OCI-LY7 (cell line): Measurements from ENCODE around the gene CDCA8. TPM values are rescaled to one million over a fixed set of nuclear protein-coding genes. Genes with fewer than 3 reads are reported as not detected.

ENCODE experiments used
- BruUV-seq: library from RNA; stranded (reverse); fragments of 400-500 nt; replicated peaks from 2 replicates; lab custom pipeline; 2021; lab: Mats Ljungman, UMichigan
- CTCF ChIA-PET: fragments of 300-600 bp; sonication (Branson Sonifier 250); formaldehyde crosslinking; loops from one replicate; lab custom pipeline; 2022; ENCODE audit warnings: antibody characterized with exemption; ENCODE audit not compliant: unreplicated experiment; lab: Charles Lee
- POLR2A ChIA-PET: fragments of 300-600 bp; sonication (Branson Sonifier 250); formaldehyde crosslinking; loops from one replicate; lab custom pipeline; 2022; ENCODE audit warnings: antibody characterized with exemption; lab: Charles Lee
- DNase-seq: peaks from one replicate; pipeline ENCODE4 v3.0.0-alpha.2; 2015; ENCODE audit warnings: low spot score
- H2AFZ ChIP-seq: fragments of 200-600 bp; sonication (generic), shearing (Covaris generic); 2 replicates; pipeline ENCODE4 v1.6.1; 2014; ENCODE audit warnings: mild to moderate bottlenecking, antibody characterized with exemption, low read length, moderate library complexity
- H3K27ac ChIP-seq: fragments of 200-600 bp; sonication (generic); 2 replicates; pipeline ENCODE4 v1.5.1; 2014; ENCODE audit warnings: mixed run types, low read depth, mild to moderate bottlenecking, moderate library complexity, low read length, inconsistent platforms; ENCODE audit not compliant: poor library complexity, severe bottlenecking
- H3K36me3 ChIP-seq: fragments of 200-600 bp; sonication (generic); 2 replicates; pipeline ENCODE4 v1.6.1; 2014; ENCODE audit warnings: mild to moderate bottlenecking, antibody characterized with exemption, low read length, moderate library complexity, mixed read lengths; ENCODE audit not compliant: insufficient read depth
- H3K4me1 ChIP-seq: fragments of 200-600 bp; sonication (generic); 2 replicates; pipeline ENCODE4 v1.5.1; 2014; ENCODE audit warnings: mild to moderate bottlenecking, low read length; ENCODE audit not compliant: insufficient read depth, poor library complexity, severe bottlenecking
- H3K4me2 ChIP-seq: fragments of 200-600 bp; sonication (generic); 2 replicates; pipeline ENCODE4 v1.6.1; 2014; ENCODE audit warnings: mild to moderate bottlenecking, low read length
- H3K4me3 ChIP-seq: fragments of 200-600 bp; sonication (generic); 2 replicates; pipeline ENCODE4 v1.5.1; 2014; ENCODE audit warnings: mild to moderate bottlenecking, low read depth, low read length; ENCODE audit not compliant: poor library complexity, severe bottlenecking
- H3K79me2 ChIP-seq: fragments of 200-600 bp; sonication (generic); 2 replicates; pipeline ENCODE4 v1.6.1; 2016; ENCODE audit warnings: low read depth, mild to moderate bottlenecking, low read length, moderate library complexity, mixed read lengths; ENCODE audit not compliant: insufficient read depth
- H3K9me2 ChIP-seq: fragments of 200-600 bp; sonication (generic); 2 replicates; pipeline ENCODE4 v1.6.1; 2016; ENCODE audit warnings: mild to moderate bottlenecking, low read length, mixed read lengths; ENCODE audit not compliant: insufficient read depth
- H3K9me3 ChIP-seq: fragments of 200-600 bp; sonication (generic); 2 replicates; pipeline ENCODE4 v1.6.1; 2014; ENCODE audit warnings: mild to moderate bottlenecking, mixed run types, low read length, mixed read lengths
- H4K20me1 ChIP-seq: fragments of 200-600 bp; sonication (generic); 2 replicates; pipeline ENCODE4 v1.6.1; 2014; ENCODE audit warnings: mild to moderate bottlenecking, antibody characterized with exemption, low read length, moderate library complexity, mixed read lengths; ENCODE audit not compliant: insufficient read depth
- CTCF ChIP-seq: fragments of 200-600 bp; sonication (generic); conservative IDR thresholded peaks from 2 replicates; pipeline ENCODE4 v1.5.1; 2014; ENCODE audit warnings: mild to moderate bottlenecking, antibody characterized with exemption, low read length, moderate library complexity, mixed read lengths
- EZH2phosphoT487 ChIP-seq: fragments of 200-600 bp; sonication (generic); IDR thresholded peaks from 2 replicates; pipeline ENCODE4 v1.6.1; 2018; ENCODE audit warnings: low read depth, borderline replicate concordance, mild to moderate bottlenecking, mixed run types, antibody characterized with exemption, low read length, moderate library complexity, mixed read lengths
- intact Hi-C: fragments of 100-400 bp; cut with micrococcal nuclease; formaldehyde crosslinking; loops from one replicate; pipeline ENCODE4 v1.10.0; 2022; ENCODE audit not compliant: unreplicated experiment
- total RNA-seq, 2 experiments: library from RNA; depleted of rRNA in 1 of 2; stranded (reverse); fragments of >200 nt in 1 of 2; shearing (Covaris generic) in 1 of 2; gene quantifications; 2 replicates each; pipeline ENCODE4 v1.2.3, GENCODE V29; 2014 to 2022

CDCA8 gene
- total RNA-seq, 2 experiments from 2014 or later = 60.0 to 111 TPM

DNA sequence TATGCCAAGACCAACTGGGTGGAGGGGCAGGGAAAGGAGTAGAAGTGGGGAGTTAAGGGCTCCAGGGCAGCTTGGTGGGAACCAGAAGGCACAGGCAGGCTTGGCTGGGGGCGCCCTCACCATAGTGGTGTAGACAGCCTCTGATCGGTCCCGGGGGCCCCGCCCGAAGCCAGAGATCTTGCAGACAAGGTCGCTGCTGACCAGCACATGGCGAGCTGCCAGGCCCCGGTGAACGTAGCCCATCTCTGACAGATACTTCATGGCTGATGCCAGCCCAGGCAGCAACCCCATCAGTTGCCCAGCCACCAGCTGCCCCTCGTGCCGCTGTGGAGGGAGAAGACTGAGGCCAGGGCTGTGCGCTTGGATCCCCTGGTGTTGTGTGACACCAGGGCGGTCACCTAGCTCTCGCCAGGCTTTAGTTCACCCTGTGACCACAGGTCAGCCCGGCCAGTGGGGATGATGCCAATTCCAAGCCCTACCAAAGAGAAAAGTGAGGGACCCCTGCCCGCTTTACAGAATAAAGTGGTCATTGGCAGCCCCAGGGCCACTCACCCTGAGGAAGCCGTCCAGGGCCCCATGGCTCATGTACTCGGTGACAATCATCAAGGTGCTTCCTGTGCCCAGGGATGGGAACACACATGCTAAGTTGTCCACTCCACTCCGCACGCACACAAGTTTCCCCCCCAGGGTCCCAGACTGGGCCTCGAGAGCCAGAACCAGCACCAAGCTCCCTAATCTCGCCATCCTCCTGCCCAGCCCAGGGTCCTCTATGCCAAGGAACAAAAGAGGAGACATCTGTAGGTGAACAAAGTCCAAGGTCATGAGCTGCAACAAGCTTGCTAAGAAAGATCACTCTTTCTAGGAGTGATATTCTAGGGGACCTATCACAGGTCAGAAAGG lies 28.2 kb downstream of the CDCA8 start:
- intact Hi-C loops = no loop called here
- no peaks in the 10 kb centered on the region for H3K36me3 ChIP-seq
- ChIA-PET POLR2A (interaction anchor here (0.7 kb wide), 1 partner anchor 10 kb away, joined by 3 read pairs; no protein-coding TSS in a partner anchor), CTCF (no interaction called here)
- H3K4me2 ChIP-seq = no peak overlapping the region
- DNase-seq = no peak
- no peaks in the 10 kb centered on the region for H3K9me2 ChIP-seq
- no peaks in the 10 kb centered on the region for H3K9me3 ChIP-seq
- TF ChIP-seq CTCF = no peak
- no peak for TF ChIP-seq EZH2phosphoT487
- no peak overlapping the region for H3K4me3 ChIP-seq
- BruUV-seq = no TSS peak
- H2AFZ ChIP-seq = no peak overlapping the region
- no peak overlapping the region for H3K27ac ChIP-seq
- H4K20me1 ChIP-seq = no peaks in the 10 kb centered on the region
- no peaks in the 10 kb centered on the region for H3K4me1 ChIP-seq
- H3K79me2 ChIP-seq = no peaks in the 10 kb centered on the region

- Histone ChIP-seq H3K9me2 (no peaks in the 10 kb centered on the region), H3K36me3 (no peaks in the 10 kb centered on the region), H4K20me1 (no peaks in the 10 kb centered on the region), H3K79me2 (no peaks in the 10 kb centered on the region), H2AFZ (no peak overlapping the region), H3K4me3 (no peak overlapping the region), H3K27ac (no peak overlapping the region), H3K4me1 (no peaks in the 10 kb centered on the region), H3K4me2 (no peak overlapping the region), H3K9me3 (no peaks in the 10 kb centered on the region)
- ChIA-PET POLR2A (no interaction called here), CTCF (no interaction called here)
- no peak for DNase-seq
- BruUV-seq = no TSS peak
- intact Hi-C loops = no loop called here
- TF ChIP-seq EZH2phosphoT487 = no peak
- TF ChIP-seq CTCF = no peak
Measured at GRCh38 chr1:37721565-37721964, 29.2 kb downstream of the CDCA8 start.
